HepG2 (cell line): ENCODE data around the gene SNRPD3. TPM values are rescaled to one million over a fixed set of nuclear protein-coding genes. Genes with fewer than 3 reads are reported as not detected.

Source experiments
- FOSL1 ChIP-seq: sonication (generic); formaldehyde crosslinking; IDR thresholded peaks from 2 replicates; pipeline ENCODE4 v1.9.0; 2021; ENCODE audit warnings: missing genetic modification reagents, borderline replicate concordance
- GLI4 ChIP-seq: sonication (generic); formaldehyde crosslinking; IDR thresholded peaks from 2 replicates; pipeline ENCODE4 v1.5.1; 2020; ENCODE audit warnings: missing genetic modification reagents, mild to moderate bottlenecking, moderate library complexity, borderline replicate concordance
- HDAC1 ChIP-seq: sonication (generic); formaldehyde crosslinking; IDR thresholded peaks from 2 replicates; pipeline ENCODE4 v1.5.1; 2020; ENCODE audit warnings: mild to moderate bottlenecking, missing genetic modification reagents
- HOXA5 ChIP-seq: sonication (generic); formaldehyde crosslinking; IDR thresholded peaks from 2 replicates; pipeline ENCODE4 v1.4.0; 2020; ENCODE audit warnings: missing genetic modification reagents
- NR2F1 ChIP-seq, 2 experiments: fragments of 450-650 bp in 1 of 2; formaldehyde crosslinking in 1 of 2; IDR thresholded peaks; 2 replicates each; pipeline versions ENCODE4 v1.5.0 to v1.6.1; 2016 to 2020; ENCODE audit warnings: mild to moderate bottlenecking in 1 of 2, missing compliant biosample characterization in 1 of 2, missing genetic modification reagents in 1 of 2, moderate library complexity in 1 of 2
- TBL1XR1 ChIP-seq: fragments of 150-350 bp; IDR thresholded peaks from 2 replicates; pipeline ENCODE4 v1.6.1; 2014; ENCODE audit warnings: borderline replicate concordance, low read length; ENCODE audit not compliant: partially characterized antibody
- TOPORS ChIP-seq: sonication (generic); formaldehyde crosslinking; IDR thresholded peaks from 2 replicates; pipeline ENCODE4 v1.8.0; 2023; ENCODE audit warnings: mild to moderate bottlenecking, missing genetic modification reagents
- ZNF672 ChIP-seq: sonication (generic); formaldehyde crosslinking; IDR thresholded peaks from 2 replicates; pipeline ENCODE4 v1.8.1; 2022; ENCODE audit warnings: missing genetic modification reagents
- polyA plus RNA-seq, 8 experiments: library from polyadenylated mRNA; depleted of rRNA in 3 of 8; stranded (reverse) in 7 of 8; unstranded in 1 of 8; fragments of >200 nt; fragmentation: Illumina TruSeq in 4 of 8; extraction: Trizol in 4 of 8; gene quantifications; 2 replicates each; pipeline versions ENCODE4 v1.2.1 to v1.2.3, GENCODE V29; 2011 to 2016; ENCODE audit warnings: low read depth in 4 of 8, missing spikeins in 1 of 8, mixed read lengths in 1 of 8; ENCODE audit not compliant: insufficient read depth in 1 of 8
- total RNA-seq, 5 experiments: library from RNA; depleted of rRNA; stranded (reverse); fragments of >200 nt; fragmentation: Illumina TruSeq; extraction: Trizol; gene quantifications; 2 replicates each; pipeline ENCODE4 v1.2.3, GENCODE V29; 2016; ENCODE audit warnings: low read depth in 1 of 5
- TF ChIP-seq, protein P1 (sequence below): sonication (generic); formaldehyde crosslinking; IDR thresholded peaks from 2 replicates; pipeline ENCODE4 v1.5.1; 2020; ENCODE audit warnings: mild to moderate bottlenecking, missing genetic modification reagents, borderline replicate concordance
- TF ChIP-seq, protein P2 (sequence below): sonication (generic); formaldehyde crosslinking; IDR thresholded peaks from 2 replicates; pipeline ENCODE4 v1.4.0; 2020; ENCODE audit warnings: mild to moderate bottlenecking, low read depth, missing genetic modification reagents
- TF ChIP-seq, protein P3 (sequence below): sonication (generic); formaldehyde crosslinking; IDR thresholded peaks from 2 replicates; pipeline ENCODE4 v1.4.0; 2020; ENCODE audit warnings: missing genetic modification reagents, borderline replicate concordance
- TF ChIP-seq, protein P4 (sequence below): sonication (generic); formaldehyde crosslinking; IDR thresholded peaks from 2 replicates; pipeline ENCODE4 v1.4.0; 2020; ENCODE audit warnings: missing genetic modification reagents
- TF ChIP-seq, protein P5 (sequence below): sonication (generic); formaldehyde crosslinking; IDR thresholded peaks from 2 replicates; pipeline ENCODE4 v1.9.0; 2021; ENCODE audit warnings: missing genetic modification reagents, borderline replicate concordance

Gene SNRPD3
- total and polyA plus RNA-seq, 2 of the 13 experiments (the other 11 are each of a cell fraction or from before 2014, with no cell fraction given) = 110 to 209 TPM

DNA sequence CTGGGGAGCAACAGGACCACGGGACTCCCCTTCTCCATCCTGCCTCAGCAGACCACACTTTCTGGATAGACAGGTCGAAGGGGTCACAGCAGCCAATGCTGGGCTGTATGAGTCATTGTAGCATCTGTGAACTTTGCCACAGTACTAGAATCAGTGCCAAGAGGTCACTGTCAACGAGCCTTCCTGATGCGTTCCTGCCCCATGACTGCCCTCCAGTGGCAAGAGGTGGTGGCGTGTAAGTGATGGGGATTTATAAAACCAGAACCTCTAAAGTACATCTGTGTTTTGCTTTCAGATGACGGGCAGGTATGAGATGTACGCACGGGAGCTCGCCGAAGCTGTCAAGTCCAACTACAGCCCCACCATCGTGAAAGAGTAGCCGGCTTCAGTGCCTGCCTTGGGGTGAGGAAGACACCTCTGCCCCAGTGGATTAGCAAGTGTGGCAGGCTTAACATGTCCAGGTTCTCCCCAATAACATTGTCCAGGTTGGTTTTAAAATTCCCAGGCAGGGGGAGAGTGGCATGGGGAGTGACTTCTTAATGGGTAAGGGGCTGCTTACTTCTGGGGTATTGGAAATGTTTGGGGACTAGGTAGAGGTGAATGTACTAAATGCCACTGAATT, 30.3 kb upstream of the SNRPD3 start (continued):
- TF ChIP-seq, protein P1, sequence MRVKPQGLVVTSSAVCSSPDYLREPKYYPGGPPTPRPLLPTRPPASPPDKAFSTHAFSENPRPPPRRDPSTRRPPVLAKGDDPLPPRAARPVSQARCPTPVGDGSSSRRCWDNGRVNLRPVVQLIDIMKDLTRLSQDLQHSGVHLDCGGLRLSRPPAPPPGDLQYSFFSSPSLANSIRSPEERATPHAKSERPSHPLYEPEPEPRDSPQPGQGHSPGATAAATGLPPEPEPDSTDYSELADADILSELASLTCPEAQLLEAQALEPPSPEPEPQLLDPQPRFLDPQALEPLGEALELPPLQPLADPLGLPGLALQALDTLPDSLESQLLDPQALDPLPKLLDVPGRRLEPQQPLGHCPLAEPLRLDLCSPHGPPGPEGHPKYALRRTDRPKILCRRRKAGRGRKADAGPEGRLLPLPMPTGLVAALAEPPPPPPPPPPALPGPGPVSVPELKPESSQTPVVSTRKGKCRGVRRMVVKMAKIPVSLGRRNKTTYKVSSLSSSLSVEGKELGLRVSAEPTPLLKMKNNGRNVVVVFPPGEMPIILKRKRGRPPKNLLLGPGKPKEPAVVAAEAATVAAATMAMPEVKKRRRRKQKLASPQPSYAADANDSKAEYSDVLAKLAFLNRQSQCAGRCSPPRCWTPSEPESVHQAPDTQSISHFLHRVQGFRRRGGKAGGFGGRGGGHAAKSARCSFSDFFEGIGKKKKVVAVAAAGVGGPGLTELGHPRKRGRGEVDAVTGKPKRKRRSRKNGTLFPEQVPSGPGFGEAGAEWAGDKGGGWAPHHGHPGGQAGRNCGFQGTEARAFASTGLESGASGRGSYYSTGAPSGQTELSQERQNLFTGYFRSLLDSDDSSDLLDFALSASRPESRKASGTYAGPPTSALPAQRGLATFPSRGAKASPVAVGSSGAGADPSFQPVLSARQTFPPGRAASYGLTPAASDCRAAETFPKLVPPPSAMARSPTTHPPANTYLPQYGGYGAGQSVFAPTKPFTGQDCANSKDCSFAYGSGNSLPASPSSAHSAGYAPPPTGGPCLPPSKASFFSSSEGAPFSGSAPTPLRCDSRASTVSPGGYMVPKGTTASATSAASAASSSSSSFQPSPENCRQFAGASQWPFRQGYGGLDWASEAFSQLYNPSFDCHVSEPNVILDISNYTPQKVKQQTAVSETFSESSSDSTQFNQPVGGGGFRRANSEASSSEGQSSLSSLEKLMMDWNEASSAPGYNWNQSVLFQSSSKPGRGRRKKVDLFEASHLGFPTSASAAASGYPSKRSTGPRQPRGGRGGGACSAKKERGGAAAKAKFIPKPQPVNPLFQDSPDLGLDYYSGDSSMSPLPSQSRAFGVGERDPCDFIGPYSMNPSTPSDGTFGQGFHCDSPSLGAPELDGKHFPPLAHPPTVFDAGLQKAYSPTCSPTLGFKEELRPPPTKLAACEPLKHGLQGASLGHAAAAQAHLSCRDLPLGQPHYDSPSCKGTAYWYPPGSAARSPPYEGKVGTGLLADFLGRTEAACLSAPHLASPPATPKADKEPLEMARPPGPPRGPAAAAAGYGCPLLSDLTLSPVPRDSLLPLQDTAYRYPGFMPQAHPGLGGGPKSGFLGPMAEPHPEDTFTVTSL (CRISPR knock-in tag) = no peak; the same call in 1 of the 2 replicates
- TF ChIP-seq HDAC1 (CRISPR knock-in tag) = peak; percentile 81
- no peak for TF ChIP-seq GLI4
- no peak for TF ChIP-seq HOXA5 (CRISPR knock-in tag)
- TF ChIP-seq, protein P2, sequence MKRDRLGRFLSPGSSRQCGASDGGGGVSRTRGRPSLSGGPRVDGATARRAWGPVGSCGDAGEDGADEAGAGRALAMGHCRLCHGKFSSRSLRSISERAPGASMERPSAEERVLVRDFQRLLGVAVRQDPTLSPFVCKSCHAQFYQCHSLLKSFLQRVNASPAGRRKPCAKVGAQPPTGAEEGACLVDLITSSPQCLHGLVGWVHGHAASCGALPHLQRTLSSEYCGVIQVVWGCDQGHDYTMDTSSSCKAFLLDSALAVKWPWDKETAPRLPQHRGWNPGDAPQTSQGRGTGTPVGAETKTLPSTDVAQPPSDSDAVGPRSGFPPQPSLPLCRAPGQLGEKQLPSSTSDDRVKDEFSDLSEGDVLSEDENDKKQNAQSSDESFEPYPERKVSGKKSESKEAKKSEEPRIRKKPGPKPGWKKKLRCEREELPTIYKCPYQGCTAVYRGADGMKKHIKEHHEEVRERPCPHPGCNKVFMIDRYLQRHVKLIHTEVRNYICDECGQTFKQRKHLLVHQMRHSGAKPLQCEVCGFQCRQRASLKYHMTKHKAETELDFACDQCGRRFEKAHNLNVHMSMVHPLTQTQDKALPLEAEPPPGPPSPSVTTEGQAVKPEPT = no peak
- no peak for TF ChIP-seq ZNF672 (CRISPR knock-in tag)
- peak; percentile 95 for TF ChIP-seq FOSL1 (CRISPR knock-in tag)
- TF ChIP-seq, protein P3, sequence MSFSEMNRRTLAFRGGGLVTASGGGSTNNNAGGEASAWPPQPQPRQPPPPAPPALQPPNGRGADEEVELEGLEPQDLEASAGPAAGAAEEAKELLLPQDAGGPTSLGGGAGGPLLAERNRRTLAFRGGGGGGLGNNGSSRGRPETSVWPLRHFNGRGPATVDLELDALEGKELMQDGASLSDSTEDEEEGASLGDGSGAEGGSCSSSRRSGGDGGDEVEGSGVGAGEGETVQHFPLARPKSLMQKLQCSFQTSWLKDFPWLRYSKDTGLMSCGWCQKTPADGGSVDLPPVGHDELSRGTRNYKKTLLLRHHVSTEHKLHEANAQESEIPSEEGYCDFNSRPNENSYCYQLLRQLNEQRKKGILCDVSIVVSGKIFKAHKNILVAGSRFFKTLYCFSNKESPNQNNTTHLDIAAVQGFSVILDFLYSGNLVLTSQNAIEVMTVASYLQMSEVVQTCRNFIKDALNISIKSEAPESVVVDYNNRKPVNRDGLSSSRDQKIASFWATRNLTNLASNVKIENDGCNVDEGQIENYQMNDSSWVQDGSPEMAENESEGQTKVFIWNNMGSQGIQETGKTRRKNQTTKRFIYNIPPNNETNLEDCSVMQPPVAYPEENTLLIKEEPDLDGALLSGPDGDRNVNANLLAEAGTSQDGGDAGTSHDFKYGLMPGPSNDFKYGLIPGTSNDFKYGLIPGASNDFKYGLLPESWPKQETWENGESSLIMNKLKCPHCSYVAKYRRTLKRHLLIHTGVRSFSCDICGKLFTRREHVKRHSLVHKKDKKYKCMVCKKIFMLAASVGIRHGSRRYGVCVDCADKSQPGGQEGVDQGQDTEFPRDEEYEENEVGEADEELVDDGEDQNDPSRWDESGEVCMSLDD = no peak
- TF ChIP-seq NR2F1 (CRISPR knock-in tag; IDR thresholded peaks at IDR 0.05) = peak; percentile 99
- TF ChIP-seq, protein P4, sequence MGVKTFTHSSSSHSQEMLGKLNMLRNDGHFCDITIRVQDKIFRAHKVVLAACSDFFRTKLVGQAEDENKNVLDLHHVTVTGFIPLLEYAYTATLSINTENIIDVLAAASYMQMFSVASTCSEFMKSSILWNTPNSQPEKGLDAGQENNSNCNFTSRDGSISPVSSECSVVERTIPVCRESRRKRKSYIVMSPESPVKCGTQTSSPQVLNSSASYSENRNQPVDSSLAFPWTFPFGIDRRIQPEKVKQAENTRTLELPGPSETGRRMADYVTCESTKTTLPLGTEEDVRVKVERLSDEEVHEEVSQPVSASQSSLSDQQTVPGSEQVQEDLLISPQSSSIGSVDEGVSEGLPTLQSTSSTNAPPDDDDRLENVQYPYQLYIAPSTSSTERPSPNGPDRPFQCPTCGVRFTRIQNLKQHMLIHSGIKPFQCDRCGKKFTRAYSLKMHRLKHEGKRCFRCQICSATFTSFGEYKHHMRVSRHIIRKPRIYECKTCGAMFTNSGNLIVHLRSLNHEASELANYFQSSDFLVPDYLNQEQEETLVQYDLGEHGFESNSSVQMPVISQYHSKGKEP (CRISPR knock-in tag) = no peak
- TF ChIP-seq, protein P5, sequence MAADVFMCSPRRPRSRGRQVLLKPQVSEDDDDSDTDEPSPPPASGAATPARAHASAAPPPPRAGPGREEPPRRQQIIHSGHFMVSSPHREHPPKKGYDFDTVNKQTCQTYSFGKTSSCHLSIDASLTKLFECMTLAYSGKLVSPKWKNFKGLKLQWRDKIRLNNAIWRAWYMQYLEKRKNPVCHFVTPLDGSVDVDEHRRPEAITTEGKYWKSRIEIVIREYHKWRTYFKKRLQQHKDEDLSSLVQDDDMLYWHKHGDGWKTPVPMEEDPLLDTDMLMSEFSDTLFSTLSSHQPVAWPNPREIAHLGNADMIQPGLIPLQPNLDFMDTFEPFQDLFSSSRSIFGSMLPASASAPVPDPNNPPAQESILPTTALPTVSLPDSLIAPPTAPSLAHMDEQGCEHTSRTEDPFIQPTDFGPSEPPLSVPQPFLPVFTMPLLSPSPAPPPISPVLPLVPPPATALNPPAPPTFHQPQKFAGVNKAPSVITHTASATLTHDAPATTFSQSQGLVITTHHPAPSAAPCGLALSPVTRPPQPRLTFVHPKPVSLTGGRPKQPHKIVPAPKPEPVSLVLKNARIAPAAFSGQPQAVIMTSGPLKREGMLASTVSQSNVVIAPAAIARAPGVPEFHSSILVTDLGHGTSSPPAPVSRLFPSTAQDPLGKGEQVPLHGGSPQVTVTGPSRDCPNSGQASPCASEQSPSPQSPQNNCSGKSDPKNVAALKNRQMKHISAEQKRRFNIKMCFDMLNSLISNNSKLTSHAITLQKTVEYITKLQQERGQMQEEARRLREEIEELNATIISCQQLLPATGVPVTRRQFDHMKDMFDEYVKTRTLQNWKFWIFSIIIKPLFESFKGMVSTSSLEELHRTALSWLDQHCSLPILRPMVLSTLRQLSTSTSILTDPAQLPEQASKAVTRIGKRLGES = no peak
- TF ChIP-seq TOPORS (CRISPR knock-in tag) = no peak
- peak; percentile 93 for TF ChIP-seq TBL1XR1
